NCI-H2196 (cell line): ENCODE data around the gene LRRC27.

Experiments
- DNase-seq: peaks from one replicate; lab custom pipeline; 2025; ENCODE audit not compliant: unreplicated experiment; lab: John Stamatoyannopoulos, UW

The LRRC27 gene

GRCh38 chr10:132388891-132389432, 57.0 kb downstream of the LRRC27 start:
- DNase-seq = no peak

GRCh38 chr10:132389433-132390169, 57.6 kb downstream of the LRRC27 start:
- no peak for DNase-seq

GRCh38 chr10:132390170-132390920, 58.4 kb downstream of the LRRC27 start:
- DNase-seq = no peak

GRCh38 chr10:132390921-132391675, 59.1 kb downstream of the LRRC27 start:
- no peak for DNase-seq

- DNase-seq = no peak
Measured at GRCh38 chr10:132391676-132392020, 59.7 kb downstream of the LRRC27 start.

- DNase-seq = no peak
Measured at GRCh38 chr10:132392184-132392800, 60.3 kb downstream of the LRRC27 start.

- no peak for DNase-seq
Measured at GRCh38 chr10:132392811-132393694, 61.1 kb downstream of the LRRC27 start.

GRCh38 chr10:132393695-132394181, 61.7 kb downstream of the LRRC27 start:
- DNase-seq = no peak

GRCh38 chr10:132394201-132394811, 62.3 kb downstream of the LRRC27 start:
- no peak for DNase-seq

- DNase-seq = no peak
Measured at GRCh38 chr10:132394936-132395703, 63.1 kb downstream of the LRRC27 start.

- no peak for DNase-seq
Measured at GRCh38 chr10:132395704-132396493, 63.9 kb downstream of the LRRC27 start.

GRCh38 chr10:132396494-132397035, 64.6 kb downstream of the LRRC27 start:
- DNase-seq = peak; percentile 12

- peak; percentile 19 for DNase-seq
Measured at GRCh38 chr10:132397036-132397541, 65.1 kb downstream of the LRRC27 start, which contains the start of gene PWWP2B. Gene PWWP2B, plus strand, starts transcription at chr10:132397200. Its CDS starts 27 bp downstream, at chr10:132397227.

- no peak for DNase-seq
Measured at GRCh38 chr10:132397671-132398565, 65.9 kb downstream of the LRRC27 start.

GRCh38 chr10:132398566-132398991, 66.6 kb downstream of the LRRC27 start:
- DNase-seq = no peak
